HG03025 (cell line): Measurements from ENCODE around the gene SYTL2.

Experiments
- ATAC-seq: cut with Tn5 transposase; IDR thresholded peaks from one replicate; pipeline ENCODE4 v1.9.1; 2021; ENCODE audit warnings: mild to moderate bottlenecking, moderate library complexity; ENCODE audit not compliant: unreplicated experiment, low FRiP score

Gene SYTL2

DNA sequence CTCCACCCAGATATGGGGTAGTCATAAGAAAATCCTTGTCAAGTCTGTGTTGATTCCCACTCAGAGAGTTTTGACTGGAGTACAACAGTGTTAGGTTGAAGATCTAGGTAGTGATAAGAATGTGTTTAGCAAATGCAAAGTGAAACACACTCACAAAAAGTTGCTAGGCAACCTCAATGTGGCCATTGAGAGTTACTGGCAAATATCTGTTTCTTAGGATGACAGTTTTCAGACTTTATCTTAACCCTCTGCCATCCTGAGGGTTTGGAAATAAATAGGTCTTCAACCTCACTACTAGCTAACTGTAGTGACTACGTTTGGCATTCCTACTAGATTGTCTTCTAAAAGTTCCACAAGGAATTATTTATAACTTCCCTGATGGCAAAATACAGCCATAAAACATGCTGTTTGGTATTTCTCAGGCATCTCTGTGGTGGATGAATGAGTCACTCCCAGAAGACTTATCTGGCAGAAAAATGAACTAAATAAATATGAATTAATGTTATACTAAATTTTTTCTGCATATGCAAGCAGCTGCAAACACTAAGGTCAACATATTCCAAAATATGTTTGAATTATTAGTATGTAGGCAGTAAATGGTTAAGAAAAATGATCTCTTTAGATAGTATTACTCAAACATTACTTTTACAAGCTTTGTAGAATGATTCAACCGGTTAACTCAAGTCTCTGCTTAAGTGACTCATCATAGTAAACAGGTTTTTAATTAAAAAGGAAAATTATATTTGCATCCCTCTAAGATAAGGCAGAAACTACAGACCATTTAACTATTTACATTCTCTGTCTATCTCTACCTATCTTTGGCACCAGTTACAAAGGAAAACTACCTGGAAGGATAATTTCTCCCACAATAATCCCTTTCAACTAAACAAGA lies 17.1 kb upstream of the SYTL2 start:
- no peak for ATAC-seq

DNA sequence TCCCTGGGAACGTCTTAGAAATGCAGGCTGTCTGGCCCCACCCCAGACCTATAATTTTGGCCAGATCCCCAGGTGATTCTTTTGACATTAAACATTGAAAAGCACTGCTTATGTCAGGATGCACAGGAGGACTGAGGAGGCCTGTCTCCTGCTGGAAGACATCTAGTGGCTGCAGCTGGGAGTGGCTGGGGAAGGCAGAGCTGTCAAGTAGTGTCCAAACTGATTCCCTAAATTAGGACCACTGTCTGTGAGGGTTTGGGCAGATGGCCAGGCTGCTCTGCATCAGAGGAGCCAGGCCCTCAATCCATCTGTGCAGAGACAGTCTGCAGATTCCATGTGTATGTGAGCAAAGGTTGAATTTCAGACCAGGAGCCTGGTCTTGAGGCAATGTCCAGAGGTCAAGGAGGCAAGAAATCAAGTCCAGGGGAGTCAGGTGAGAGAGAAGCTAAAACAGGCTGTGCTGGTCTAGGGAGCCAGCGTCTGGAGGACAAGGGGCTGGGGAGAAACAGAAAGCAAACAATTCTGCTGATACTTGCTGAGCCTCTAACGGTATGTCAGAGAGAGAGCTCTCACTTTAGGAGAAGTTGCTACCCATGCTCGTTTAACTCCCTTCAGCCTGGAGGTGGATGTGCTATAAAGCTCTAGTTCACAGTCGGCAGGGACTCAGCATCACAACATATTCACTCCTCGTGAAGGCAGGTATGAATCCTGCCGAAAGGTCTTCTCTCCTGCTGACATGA lies 15.3 kb upstream of the SYTL2 start:
- peak; percentile 52 for ATAC-seq

- no peak for ATAC-seq
Measured at GRCh38 chr11:85825616-85826015, 14.7 kb upstream of the SYTL2 start.

- ATAC-seq = no peak
Measured at GRCh38 chr11:85823816-85824215, 12.9 kb upstream of the SYTL2 start.

DNA sequence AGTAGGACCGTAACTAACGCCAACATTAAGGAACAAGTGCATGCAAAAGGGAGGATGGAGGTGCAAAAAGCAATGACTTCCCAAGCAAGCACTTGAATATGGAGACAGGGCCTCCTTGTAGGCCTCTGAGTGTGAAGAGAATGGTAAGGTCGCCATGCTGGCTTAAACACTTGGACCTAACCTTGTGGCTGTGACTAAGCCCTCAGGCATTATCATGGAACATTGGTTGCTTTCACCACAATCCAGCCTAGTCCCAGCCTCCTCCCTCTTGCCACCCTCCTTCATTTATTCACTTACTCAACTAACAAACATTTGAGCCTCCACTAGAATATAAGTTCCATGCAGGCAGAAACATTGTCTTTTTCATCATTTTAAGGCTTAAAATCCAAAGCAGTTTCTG lies 11.9 kb upstream of the SYTL2 start:
- ATAC-seq = no peak

- ATAC-seq = no peak
Measured at GRCh38 chr11:85821636-85822035, 10.7 kb upstream of the SYTL2 start.

GRCh38 chr11:85819441-85819840 lies 8.5 kb upstream of the SYTL2 start:
- ATAC-seq = no peak

DNA sequence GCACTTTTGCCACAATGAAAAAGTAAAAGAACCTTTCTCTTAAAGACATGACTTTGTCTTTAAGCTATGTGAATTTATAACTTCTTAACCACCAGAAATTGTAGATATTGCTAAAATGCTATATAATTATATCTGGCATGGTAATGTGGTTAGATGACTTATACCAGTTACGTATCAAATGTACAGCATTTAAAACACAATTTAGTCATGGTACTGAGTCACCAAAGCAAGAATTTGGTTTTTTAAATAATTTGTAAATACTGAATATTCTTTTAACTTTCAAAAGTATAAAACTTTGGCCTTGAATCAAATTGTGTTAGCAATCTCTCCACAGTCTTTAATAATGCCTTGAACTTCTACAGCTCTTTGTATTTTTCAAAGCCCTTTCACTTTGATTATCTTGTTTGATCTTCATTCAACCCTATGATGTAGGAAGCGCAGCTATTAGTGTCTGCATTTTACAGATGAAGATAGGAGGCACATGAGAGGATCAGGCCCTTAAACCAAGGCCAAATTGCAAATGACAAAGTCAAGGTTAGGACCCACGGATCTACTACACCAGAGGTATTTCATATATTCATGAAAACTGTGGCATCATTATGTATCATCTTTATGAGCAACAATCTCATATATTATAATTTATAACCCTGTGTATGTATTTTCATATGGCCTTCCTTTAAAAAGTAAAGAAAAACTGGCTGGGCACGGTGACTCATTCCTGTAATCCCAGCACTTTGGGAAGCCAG lies 4.4 kb upstream of the SYTL2 start:
- ATAC-seq = no peak

GRCh38 chr11:85813721-85814120 lies 2.8 kb upstream of the SYTL2 start:
- no peak for ATAC-seq

DNA sequence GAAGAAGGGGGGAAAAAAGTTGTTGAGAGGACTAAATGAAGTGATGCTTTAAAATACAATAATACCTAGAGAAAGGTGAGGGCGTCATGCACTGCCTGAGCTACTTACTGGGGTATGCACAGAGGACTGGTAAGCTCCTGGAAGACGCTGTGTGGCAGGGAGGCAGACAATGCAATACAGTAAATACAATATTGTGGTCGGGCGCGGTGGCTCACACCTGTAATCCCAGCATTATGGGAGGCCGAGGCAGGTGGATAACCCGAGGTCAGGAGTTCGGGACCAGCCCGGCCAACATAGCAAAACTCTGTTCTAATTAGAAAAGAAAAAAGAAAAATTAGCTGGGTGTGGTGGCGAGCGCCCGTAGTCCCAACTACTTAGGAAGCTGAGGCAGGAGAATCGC lies 683 bp upstream of the SYTL2 start:
- no peak for ATAC-seq

GRCh38 chr11:85810521-85810870 lies 445 bp downstream of the SYTL2 start:
- no peak for ATAC-seq

- ATAC-seq = no peak
Measured at GRCh38 chr11:85809863-85810262, 1.1 kb downstream of the SYTL2 start.

GRCh38 chr11:85809191-85809590 lies 1.8 kb downstream of the SYTL2 start:
- ATAC-seq = peak; percentile 36

DNA sequence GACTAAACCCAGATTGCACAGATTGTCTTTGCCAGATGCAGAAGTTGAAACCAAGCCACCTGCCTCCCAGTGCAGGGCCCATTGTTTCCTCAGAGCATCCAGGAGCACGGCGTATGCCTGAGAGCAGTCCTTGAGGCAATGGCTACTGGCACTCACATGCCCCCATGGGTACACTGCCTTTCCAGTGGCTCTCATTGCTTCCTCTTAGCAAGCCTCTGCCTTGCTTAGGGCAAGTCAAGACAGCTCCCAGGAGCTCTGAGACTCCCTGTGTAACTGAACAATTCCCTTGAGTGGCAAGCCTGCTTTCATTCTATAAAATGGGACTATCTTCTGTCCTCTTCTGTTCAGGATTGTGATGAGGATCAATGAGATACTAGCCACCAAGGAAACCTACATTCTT lies 4.1 kb downstream of the SYTL2 start:
- no peak for ATAC-seq

- ATAC-seq = no peak
Measured at GRCh38 chr11:85806016-85806415, 4.9 kb downstream of the SYTL2 start.

DNA sequence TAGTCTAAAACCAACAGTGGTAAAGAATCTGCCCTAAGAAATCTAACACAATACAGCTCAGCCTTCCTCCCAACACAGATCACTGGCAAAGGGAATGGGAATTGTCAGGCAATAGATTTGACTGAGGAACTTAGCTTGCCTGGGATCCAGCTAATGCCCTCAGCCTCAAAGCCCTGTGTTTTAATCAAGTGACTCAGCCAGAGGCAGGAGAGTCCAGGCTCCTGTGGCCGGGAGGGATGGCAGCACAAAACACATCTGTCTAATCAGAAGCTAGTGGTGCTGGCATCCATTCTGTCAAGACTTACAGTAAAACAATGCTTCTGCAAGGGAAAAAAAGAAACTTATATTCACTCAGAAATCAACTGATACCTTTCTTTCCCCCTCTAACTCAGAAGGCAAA lies 5.6 kb downstream of the SYTL2 start:
- no peak for ATAC-seq

DNA sequence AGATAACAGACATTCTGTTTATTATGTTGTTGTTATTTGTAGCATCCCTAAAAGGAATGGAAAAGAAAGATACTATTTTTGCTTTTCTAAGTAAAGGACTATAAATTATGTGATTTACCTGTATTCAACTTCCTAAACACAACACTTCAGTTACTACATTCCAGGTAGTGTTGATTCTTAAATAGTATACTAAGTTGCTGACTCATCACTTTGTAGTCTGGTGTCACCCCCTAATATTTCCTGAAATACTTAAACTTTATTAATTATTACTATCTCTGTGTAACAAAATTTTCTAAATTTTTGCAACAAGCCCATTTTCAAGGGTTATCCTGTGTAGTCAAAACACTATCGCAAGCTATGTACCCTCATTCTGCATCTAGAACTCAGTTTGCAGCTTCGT lies 7.0 kb downstream of the SYTL2 start:
- ATAC-seq = no peak

- no peak for ATAC-seq
Measured at GRCh38 chr11:85803303-85803702, 7.6 kb downstream of the SYTL2 start.

- ATAC-seq = no peak
Measured at GRCh38 chr11:85801527-85801926, 9.4 kb downstream of the SYTL2 start.

- ATAC-seq = no peak
Measured at GRCh38 chr11:85800595-85801342, 10.2 kb downstream of the SYTL2 start.

DNA sequence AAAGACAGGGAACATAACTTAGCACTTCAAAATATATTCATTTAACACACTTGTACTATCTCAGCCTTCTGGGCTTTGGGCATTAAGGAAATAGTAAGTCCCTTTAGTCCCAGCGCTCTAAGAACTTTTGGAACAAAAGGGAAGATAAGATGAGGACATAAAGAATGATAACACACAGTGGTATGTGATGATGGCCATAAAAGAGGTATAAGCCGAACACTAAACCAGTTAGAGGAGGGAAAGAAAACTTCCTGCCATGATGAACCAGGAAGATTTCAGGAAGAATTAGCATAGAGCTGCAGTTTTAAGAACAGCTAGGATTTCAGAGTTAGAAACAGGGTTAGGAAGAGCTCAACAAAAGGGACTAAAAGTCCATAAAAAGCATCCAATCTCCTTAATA lies 11.8 kb downstream of the SYTL2 start:
- no peak for ATAC-seq
